ENCODE results near the gene CR1L.
"Not testable (repeated sequence)": the region's sequence is repeated elsewhere in the genome, so short reads cannot be mapped to it uniquely, and the experiment has no call there.

The CR1L gene

GRCh38 chr1:207690551-207690950 lies 45.6 kb downstream of the CR1L start:
- not testable (repeated sequence) for DNase-seq

- DNase-seq = no peak
Measured at GRCh38 chr1:207691010-207691409, 46.1 kb downstream of the CR1L start.

GRCh38 chr1:207691841-207692240 lies 46.9 kb downstream of the CR1L start:
- no peak for DNase-seq

- not testable (repeated sequence) for DNase-seq
Measured at GRCh38 chr1:207692291-207692690, 47.4 kb downstream of the CR1L start.

DNA sequence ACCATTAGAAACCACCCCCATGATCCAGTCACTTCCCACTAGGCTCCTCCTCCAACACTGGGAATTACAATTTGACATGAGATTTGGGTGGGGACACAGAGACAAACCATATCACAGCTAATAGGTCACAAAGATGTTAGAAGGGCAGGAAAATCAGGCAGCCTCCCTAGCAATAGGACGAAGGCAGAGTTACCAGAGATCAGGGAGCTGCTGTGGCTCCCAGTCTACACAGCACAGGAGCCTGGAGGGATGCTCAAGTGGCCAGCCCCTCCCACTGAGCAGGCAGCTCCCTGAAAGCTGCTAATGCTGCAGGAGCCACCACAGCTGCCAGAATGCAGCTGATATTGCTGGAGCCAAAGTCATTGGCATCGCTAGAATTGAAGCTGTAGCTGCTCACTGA lies 51.0 kb downstream of the CR1L start:
- DNase-seq = no peak

GRCh38 chr1:207698822-207699483 lies 54.0 kb downstream of the CR1L start:
- DNase-seq = no peak

DNA sequence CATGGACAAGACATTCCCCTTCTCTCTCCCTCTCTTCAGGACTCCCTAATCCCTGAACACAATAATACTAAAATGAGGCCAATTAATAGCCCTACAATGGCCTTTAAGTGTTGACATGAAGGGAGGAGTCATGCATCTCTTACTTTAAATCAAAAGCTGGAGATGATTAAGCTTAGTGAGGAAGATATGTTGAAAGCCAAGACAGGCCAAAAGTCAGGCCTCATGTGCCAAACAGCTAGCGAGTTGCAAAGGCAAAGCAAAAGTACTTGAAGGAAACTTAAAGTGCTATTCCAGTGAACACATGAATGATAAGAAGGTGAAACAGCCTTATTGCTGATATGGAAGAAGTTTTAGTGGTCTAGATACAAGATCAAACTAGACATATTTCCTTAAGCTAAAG lies 57.4 kb downstream of the CR1L start:
- no peak for DNase-seq

DNA sequence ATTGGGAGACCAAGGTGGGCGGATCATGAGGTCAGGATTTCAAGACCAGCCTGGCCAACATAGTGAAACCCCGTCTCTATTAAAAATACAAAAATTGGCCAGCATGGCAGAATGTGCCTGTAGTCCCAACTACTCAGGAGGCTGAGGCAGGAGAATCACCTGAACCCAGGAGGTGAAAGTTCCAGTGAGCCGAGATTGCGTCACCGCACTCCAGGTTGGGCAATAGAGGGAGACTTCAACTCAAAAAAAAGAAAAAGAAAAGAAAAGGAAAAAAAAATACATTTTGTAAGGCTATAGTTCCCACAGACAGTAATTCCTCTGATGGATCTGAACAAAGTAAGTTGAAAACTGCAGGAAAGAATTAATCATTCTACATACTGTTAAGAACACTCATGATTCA lies 58.8 kb downstream of the CR1L start:
- DNase-seq = no peak

GRCh38 chr1:207708004-207708403 lies 63.1 kb downstream of the CR1L start:
- not testable (repeated sequence) for DNase-seq

DNA sequence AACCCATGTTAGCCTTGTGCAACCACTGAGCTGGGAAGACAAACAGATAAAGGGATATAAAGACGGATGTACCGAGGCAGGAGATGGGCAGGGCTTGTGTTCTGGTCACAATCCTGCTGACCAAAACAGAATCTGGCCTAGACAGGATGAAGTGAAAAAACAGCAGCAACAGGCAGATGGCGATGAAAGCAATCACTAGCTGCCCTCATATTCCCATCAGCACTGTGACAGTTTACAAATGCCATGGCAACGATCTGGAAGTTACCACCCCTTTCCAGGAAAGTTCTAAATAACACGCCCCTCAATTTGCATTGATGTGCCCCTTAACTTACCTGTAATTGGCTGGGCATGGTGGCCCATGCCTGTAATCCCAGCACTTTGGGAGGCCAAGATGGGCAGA lies 66.4 kb downstream of the CR1L start:
- DNase-seq = no peak

- DNase-seq = not testable (repeated sequence)
Measured at GRCh38 chr1:207712701-207713100, 67.8 kb downstream of the CR1L start.

DNA sequence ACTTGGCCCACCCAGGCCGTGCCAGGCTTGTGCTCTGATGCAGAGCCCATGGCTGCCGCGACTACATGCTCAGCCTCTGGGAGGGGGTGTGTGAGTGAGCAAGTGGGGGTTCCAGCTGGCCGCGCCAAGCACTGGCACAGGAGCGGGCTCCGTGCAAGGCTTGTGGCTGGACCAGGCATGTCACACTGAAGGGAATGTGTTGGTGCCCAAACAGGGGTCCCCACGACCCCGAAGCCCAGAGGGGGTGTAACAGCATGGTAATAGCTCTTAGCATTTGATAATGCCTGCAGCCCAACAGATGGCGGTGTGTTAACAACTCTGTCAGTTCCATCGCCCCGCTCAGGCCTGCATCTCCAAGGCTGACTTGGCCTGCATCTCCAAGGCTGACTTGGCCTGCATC lies 68.6 kb downstream of the CR1L start:
- DNase-seq = no peak

DNA sequence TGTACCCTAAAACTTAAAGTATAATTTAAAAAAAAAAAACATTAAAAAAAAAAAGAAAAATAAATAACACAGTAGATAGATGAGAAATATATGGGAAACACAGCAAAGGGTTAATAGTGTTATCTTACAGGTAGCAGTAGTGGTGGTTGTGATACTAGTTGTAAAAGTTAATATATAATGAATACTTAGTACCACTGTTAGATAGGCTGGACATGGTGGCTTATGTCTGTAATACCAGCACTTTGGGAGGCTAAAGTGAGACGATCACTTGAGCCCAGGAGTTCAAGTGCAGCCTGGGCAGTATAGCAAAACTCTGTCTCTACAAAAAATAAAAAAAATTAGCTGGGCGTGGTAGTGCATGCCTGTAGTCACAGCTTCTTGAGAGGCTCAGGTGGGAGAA lies 74.3 kb downstream of the CR1L start:
- no peak for DNase-seq

DNA sequence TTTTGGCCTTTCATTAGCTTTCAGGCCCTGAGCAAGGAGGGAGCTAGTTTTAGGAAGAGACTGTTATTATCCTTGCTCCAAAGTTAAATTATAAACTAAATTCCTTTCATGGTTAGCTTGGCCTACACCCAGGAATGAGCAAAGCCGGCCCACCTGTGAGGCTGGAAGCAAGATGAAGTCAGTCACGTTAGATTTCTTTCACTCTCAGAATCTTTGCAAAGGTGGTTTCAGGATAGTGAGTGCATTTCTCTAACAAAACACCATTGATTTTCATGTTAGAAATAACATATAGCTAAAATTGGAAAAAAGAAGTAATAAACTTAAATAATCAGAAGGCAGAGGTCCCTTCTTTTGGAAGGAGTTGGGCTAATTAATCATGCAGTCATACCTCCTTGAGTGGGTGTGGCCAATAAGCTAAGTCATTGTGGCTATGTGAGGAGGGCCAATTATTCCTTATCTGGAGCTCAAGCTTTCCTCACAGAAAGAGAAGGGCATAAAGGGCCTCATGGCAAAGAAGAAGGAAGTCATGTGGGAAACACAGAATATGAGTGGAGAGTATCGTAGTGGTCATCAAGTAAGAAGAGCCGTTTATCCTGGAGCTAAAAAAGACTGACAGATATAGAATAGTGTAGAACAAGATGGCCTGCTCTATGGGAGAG lies 83.4 kb downstream of the CR1L start:
- not testable (repeated sequence) for DNase-seq

- not testable (repeated sequence) for DNase-seq
Measured at GRCh38 chr1:207737503-207738157, 92.7 kb downstream of the CR1L start.

GRCh38 chr1:207738158-207738659 lies 93.3 kb downstream of the CR1L start:
- DNase-seq = not testable (repeated sequence)

- no peak for DNase-seq
Measured at GRCh38 chr1:207740207-207740606, 95.3 kb downstream of the CR1L start.

DNA sequence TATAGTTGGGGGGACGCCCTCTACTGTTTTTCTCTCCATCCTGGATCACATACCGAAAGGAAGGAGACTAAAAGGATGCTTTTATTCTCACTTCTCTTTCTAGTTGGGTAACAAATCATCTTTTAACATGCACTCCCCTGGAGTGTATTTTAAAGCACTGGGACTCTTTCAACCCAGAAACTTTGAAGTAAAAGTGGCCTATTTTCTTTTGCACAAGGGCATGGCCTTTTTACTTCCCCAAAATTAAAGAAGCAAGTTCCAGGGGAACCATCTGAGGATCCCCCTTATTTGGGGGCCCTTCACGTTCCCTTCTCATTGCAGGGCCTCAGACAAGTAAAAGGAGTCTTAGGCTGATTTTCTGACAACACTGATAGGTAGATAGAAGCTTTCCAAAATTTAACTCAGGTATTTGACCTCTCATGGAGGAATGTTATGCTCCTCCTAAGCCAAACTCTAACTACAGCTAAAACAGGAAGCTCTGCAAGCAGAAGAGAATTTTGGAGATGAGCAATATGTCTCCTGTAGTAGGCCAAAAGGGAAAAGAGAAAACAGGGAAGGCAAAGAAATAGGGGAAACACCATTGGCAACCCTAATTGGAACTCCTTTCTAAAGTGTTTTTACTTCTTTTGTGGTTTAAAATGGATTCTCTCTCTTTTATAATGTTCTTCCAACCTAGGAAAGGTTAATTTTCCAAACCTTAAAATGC lies 98.1 kb downstream of the CR1L start:
- no peak for DNase-seq

DNA sequence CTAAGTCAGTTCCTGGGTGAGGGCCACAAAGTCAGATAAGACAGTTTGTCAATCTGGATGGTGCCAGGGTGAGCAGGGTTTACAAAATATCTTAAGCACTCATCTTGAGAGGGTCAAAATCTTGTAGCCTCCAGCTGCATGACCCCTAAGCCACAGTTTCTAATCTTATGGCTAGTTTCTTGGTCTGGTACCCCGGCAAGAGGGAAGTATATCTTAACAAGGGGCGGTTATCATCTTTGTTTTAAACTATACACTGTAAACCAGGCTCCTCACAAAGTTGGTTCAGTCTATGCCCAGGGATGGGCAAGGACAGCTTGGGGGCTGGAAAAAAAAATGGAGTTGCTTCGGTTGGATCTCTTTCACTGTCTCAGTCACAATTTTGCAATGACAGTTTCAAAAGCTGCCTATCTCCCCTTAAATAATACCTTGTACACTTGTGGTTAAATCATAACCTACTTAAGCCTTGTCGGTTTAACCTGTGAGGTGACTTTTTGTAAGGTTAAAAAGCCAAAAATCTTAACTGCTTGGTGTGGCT lies 99.1 kb downstream of the CR1L start:
- no peak for DNase-seq

GRCh38 chr1:207745285-207745684 lies 100.4 kb downstream of the CR1L start:
- no peak for DNase-seq

- DNase-seq = no peak
Measured at GRCh38 chr1:207745839-207746767, 101.2 kb downstream of the CR1L start.

Data from activated CD4-positive, CD25-positive, alpha-beta regulatory T cell (primary cell).